HEK293 (cell line): Measurements from ENCODE around the gene L3HYPDH.

Experiments used
- CTCF ChIA-PET: fragments of 350-600 bp; formaldehyde crosslinking; extraction: SDS; loops from one replicate; lab custom pipeline; 2021; ENCODE audit warnings: antibody characterized with exemption; lab: Yijun Ruan, JAX
- POLR2A ChIA-PET: fragments of 300-600 bp; formaldehyde crosslinking; extraction: SDS; loops from one replicate; lab custom pipeline; 2020; ENCODE audit warnings: antibody characterized with exemption, inconsistent platforms; lab: Yijun Ruan, JAX
- H3K27ac ChIP-seq: fragments of 200-500 bp; sonication (Bioruptor generic); 2 replicates; pipeline ENCODE4 v1.5.1; 2014; ENCODE audit warnings: low read depth, low read length, control low read depth, inconsistent platforms; ENCODE audit errors: extremely low read depth
- H3K36me3 ChIP-seq, 2 experiments: fragments of 200-500 bp in 1 of 2; sonication (Bioruptor generic) in 1 of 2; 1 replicate in 1 of 2; 2 replicates in 1 of 2; pipeline ENCODE4 v1.5.1; 2014 to 2017; ENCODE audit warnings: inconsistent platforms in 2 of 2, low read length in 2 of 2; ENCODE audit not compliant: control insufficient read depth in 2 of 2, insufficient read depth in 1 of 2
- H3K4me1 ChIP-seq: fragments of 200-500 bp; sonication (Bioruptor generic); 2 replicates; pipeline ENCODE4 v1.5.1; 2014; ENCODE audit warnings: mild to moderate bottlenecking, low read length, inconsistent platforms; ENCODE audit not compliant: control insufficient read depth, insufficient read depth
- H3K4me3 ChIP-seq: 2 replicates; pipeline ENCODE4 v1.5.1; 2011; ENCODE audit warnings: low read depth, mild to moderate bottlenecking, control low read depth, low read length, moderate library complexity
- H3K9me3 ChIP-seq: fragments of 200-500 bp; sonication (Bioruptor generic); 2 replicates; pipeline ENCODE4 v1.5.1; 2014; ENCODE audit warnings: low read depth, low read length, inconsistent platforms; ENCODE audit not compliant: control insufficient read depth, insufficient read depth
- FEZF1 ChIP-seq: fragments of 450-650 bp; formaldehyde crosslinking; IDR thresholded peaks from 2 replicates; pipeline ENCODE4 v1.5.1; 2016; ENCODE audit warnings: missing biosample characterization, missing genetic modification characterization
- GLIS1 ChIP-seq: fragments of 450-650 bp; formaldehyde crosslinking; IDR thresholded peaks from 2 replicates; pipeline ENCODE4 v1.5.1; 2016; ENCODE audit warnings: missing biosample characterization, missing genetic modification characterization
- IKZF3 ChIP-seq: fragments of 450-650 bp; IDR thresholded peaks from 2 replicates; pipeline ENCODE4 v1.5.0; 2018; ENCODE audit warnings: missing biosample characterization, mild to moderate bottlenecking, missing genetic modification characterization, moderate library complexity
- OSR2 ChIP-seq: fragments of 450-650 bp; formaldehyde crosslinking; IDR thresholded peaks from 2 replicates; pipeline ENCODE4 v1.5.1; 2016; ENCODE audit warnings: missing biosample characterization, missing genetic modification characterization
- SCRT1 ChIP-seq: fragments of 450-650 bp; formaldehyde crosslinking; IDR thresholded peaks from 2 replicates; pipeline ENCODE4 v1.5.1; 2016; ENCODE audit warnings: missing biosample characterization, missing genetic modification characterization, borderline replicate concordance
- ZBTB1 ChIP-seq: fragments of 450-650 bp; formaldehyde crosslinking; IDR thresholded peaks from 2 replicates; pipeline ENCODE4 v1.5.1; 2016; ENCODE audit warnings: missing biosample characterization, missing genetic modification characterization
- ZNF23 ChIP-seq: fragments of 450-650 bp; formaldehyde crosslinking; IDR thresholded peaks from 2 replicates; pipeline ENCODE4 v1.5.1; 2016; ENCODE audit warnings: missing biosample characterization, missing genetic modification characterization, borderline replicate concordance
- ZNF335 ChIP-seq: fragments of 450-650 bp; formaldehyde crosslinking; conservative IDR thresholded peaks from 2 replicates; pipeline ENCODE4 v1.5.1; 2016; ENCODE audit warnings: missing biosample characterization, missing genetic modification characterization
- ZNF341 ChIP-seq: fragments of 450-650 bp; formaldehyde crosslinking; IDR thresholded peaks from 2 replicates; pipeline ENCODE4; 2016; ENCODE audit warnings: low read depth, missing biosample characterization, missing genetic modification characterization
- ZNF366 ChIP-seq: fragments of 450-650 bp; formaldehyde crosslinking; conservative IDR thresholded peaks from 2 replicates; pipeline ENCODE4 v1.5.1; 2016; ENCODE audit warnings: missing biosample characterization, missing genetic modification characterization
- ZNF394 ChIP-seq: fragments of 450-650 bp; formaldehyde crosslinking; IDR thresholded peaks from 2 replicates; pipeline ENCODE4 v1.5.1; 2016; ENCODE audit warnings: missing biosample characterization, missing genetic modification characterization, mild to moderate bottlenecking, moderate library complexity, borderline replicate concordance
- ZNF416 ChIP-seq: fragments of 450-650 bp; formaldehyde crosslinking; IDR thresholded peaks from 2 replicates; pipeline ENCODE4 v1.5.1; 2016; ENCODE audit warnings: missing biosample characterization, missing genetic modification characterization
- ZNF629 ChIP-seq: fragments of 450-650 bp; formaldehyde crosslinking; IDR thresholded peaks from 2 replicates; pipeline ENCODE4 v1.5.1; 2017; ENCODE audit warnings: missing biosample characterization, missing genetic modification characterization
- ZNF664 ChIP-seq: fragments of 450-650 bp; formaldehyde crosslinking; IDR thresholded peaks from 2 replicates; pipeline ENCODE4 v1.5.1; 2016; ENCODE audit warnings: missing biosample characterization, missing genetic modification characterization
- ZNF768 ChIP-seq: fragments of 450-650 bp; formaldehyde crosslinking; IDR thresholded peaks from 2 replicates; pipeline ENCODE4 v1.5.1; 2018; ENCODE audit warnings: missing biosample characterization, mild to moderate bottlenecking, missing genetic modification characterization
- TF ChIP-seq, protein P1 (sequence below): fragments of 450-650 bp; formaldehyde crosslinking; IDR thresholded peaks from 2 replicates; pipeline ENCODE4 v1.5.1; 2016; ENCODE audit warnings: missing biosample characterization, missing genetic modification characterization
- TF ChIP-seq, protein P2 (sequence below): fragments of 450-650 bp; formaldehyde crosslinking; IDR thresholded peaks from 2 replicates; pipeline ENCODE4 v1.5.1; 2016; ENCODE audit warnings: missing biosample characterization, missing genetic modification characterization
- TF ChIP-seq, protein P3 (sequence below): fragments of 450-650 bp; formaldehyde crosslinking; IDR thresholded peaks from 2 replicates; pipeline ENCODE4 v1.5.1; 2017; ENCODE audit warnings: missing biosample characterization, missing genetic modification characterization
- TF ChIP-seq, protein P4 (sequence below): fragments of 450-650 bp; formaldehyde crosslinking; conservative IDR thresholded peaks from 2 replicates; pipeline ENCODE4 v1.5.1; 2016; ENCODE audit warnings: low read depth, missing biosample characterization, missing genetic modification characterization
- TF ChIP-seq, protein P5 (sequence below): fragments of 450-650 bp; formaldehyde crosslinking; IDR thresholded peaks from 2 replicates; pipeline ENCODE4 v1.5.1; 2016; ENCODE audit warnings: missing biosample characterization, missing genetic modification characterization

Gene L3HYPDH

GRCh38 chr14:59483363-59483762 lies 845 bp downstream of the L3HYPDH start:
- no peak for TF ChIP-seq ZNF416 (tag by site-specific recombination)
- no peak for TF ChIP-seq ZBTB1 (tag by site-specific recombination)
- peak; percentile 99 for TF ChIP-seq ZNF341 (tag by site-specific recombination)
- no peak for TF ChIP-seq ZNF394 (tag by site-specific recombination)
- no peak for TF ChIP-seq SCRT1
- 0 out of 2 replicates have a peak, but pooled peaks have one; percentile 24 for TF ChIP-seq IKZF3 (tag by site-specific recombination)
- TF ChIP-seq ZNF629: no peak
- TF ChIP-seq, protein P1, sequence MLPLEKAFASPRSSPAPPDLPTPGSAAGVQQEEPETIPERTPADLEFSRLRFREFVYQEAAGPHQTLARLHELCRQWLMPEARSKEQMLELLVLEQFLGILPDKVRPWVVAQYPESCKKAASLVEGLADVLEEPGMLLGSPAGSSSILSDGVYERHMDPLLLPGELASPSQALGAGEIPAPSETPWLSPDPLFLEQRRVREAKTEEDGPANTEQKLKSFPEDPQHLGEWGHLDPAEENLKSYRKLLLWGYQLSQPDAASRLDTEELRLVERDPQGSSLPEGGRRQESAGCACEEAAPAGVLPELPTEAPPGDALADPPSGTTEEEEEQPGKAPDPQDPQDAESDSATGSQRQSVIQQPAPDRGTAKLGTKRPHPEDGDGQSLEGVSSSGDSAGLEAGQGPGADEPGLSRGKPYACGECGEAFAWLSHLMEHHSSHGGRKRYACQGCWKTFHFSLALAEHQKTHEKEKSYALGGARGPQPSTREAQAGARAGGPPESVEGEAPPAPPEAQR (tag by site-specific recombination): no peak
- TF ChIP-seq, protein P2, sequence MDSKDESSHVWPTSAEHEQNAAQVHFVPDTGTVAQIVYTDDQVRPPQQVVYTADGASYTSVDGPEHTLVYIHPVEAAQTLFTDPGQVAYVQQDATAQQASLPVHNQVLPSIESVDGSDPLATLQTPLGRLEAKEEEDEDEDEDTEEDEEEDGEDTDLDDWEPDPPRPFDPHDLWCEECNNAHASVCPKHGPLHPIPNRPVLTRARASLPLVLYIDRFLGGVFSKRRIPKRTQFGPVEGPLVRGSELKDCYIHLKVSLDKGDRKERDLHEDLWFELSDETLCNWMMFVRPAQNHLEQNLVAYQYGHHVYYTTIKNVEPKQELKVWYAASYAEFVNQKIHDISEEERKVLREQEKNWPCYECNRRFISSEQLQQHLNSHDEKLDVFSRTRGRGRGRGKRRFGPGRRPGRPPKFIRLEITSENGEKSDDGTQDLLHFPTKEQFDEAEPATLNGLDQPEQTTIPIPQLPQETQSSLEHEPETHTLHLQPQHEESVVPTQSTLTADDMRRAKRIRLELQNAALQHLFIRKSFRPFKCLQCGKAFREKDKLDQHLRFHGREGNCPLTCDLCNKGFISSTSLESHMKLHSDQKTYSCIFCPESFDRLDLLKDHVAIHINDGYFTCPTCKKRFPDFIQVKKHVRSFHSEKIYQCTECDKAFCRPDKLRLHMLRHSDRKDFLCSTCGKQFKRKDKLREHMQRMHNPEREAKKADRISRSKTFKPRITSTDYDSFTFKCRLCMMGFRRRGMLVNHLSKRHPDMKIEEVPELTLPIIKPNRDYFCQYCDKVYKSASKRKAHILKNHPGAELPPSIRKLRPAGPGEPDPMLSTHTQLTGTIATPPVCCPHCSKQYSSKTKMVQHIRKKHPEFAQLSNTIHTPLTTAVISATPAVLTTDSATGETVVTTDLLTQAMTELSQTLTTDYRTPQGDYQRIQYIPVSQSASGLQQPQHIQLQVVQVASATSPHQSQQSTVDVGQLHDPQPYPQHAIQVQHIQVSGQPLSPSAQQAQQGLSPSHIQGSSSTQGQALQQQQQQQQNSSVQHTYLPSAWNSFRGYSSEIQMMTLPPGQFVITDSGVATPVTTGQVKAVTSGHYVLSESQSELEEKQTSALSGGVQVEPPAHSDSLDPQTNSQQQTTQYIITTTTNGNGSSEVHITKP (tag by site-specific recombination): peak; percentile 50; the same call in 1 of the 2 replicates
- TF ChIP-seq, all 188 proteins: peak for 3
- H3K4me3 ChIP-seq: peak overlapping the region; percentile 84
- peak overlapping the region; percentile 84; the same call in 1 of the 2 replicates for H3K27ac ChIP-seq
- POLR2A ChIA-PET: interaction anchor here (1.1 to 2.4 kb wide), 5 partner anchors 14 to 295 kb away, joined by 3 to 18 read pairs (median 4); partner anchors contain the start of genes DAAM1 and GPR135
- 0 out of 2 replicates have a peak, but pooled peaks cover 3% of the 10 kb centered on the region for H3K4me1 ChIP-seq
- CTCF ChIA-PET: interaction anchor here (1.0 to 1.9 kb wide), 5 partner anchors 20 to 702 kb away, joined by 3 to 7 read pairs (median 3); no protein-coding TSS in a partner anchor
- peaks cover 13 to 28% of the 10 kb centered on the region in 2 experiments for H3K36me3 ChIP-seq
- no peaks in the 10 kb centered on the region for H3K9me3 ChIP-seq

DNA sequence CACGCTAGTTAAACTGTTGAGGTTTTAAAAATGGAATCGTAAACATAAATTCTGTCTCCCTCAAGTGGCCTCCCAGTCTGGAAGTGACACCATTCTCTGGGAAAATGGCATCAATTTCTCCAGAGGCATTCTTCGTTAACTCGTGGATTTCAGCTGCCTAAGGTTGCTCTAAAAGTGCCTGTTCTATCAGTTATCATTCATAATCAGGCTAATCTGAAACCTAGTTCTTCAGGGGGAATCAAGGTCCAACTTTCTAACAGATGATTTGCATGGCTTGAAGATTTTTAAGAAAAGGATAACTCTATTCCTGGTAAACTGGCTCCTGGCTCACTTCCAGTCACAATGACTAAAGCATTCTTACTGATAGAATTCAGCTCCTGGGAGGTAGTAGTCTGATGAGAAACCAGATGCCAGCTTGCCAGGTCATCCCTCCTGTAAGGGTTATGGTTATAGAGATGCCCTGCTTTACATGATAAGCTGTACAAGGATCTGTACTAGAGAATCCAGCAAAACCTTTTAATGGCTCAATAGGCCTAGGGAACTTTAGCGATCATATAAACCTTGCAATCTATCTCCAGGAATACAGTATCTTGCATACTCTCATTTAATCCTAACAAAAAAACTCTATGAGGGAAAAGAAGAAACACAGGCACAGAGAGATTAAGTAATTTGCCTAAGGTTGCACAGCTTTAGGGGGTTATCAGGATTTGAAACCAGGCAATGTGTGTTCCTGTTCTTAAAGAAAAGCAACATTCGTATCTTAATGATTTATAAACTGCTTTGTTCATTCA lies 1.5 kb downstream of the L3HYPDH start:
- Histone ChIP-seq H3K9me3 (no peaks in the 10 kb centered on the region), H3K4me1 (0 out of 2 replicates have a peak, but pooled peaks cover 3% of the 10 kb centered on the region), H3K36me3 (peaks cover 14 to 27% of the 10 kb centered on the region in 2 experiments), H3K27ac (no peak overlapping the region), H3K4me3 (peak overlapping the region; percentile 84)
- ChIA-PET POLR2A (interaction anchor here (1.3 to 2.4 kb wide), 2 partner anchors 18 to 25 kb away, joined by 3 to 18 read pairs; partner anchors contain the start of gene GPR135), CTCF (interaction anchor here (1.0 to 1.1 kb wide), 3 partner anchors 293 to 702 kb away, joined by 3 to 4 read pairs (median 3); no protein-coding TSS in a partner anchor)
- TF ChIP-seq ZNF335 (tag by site-specific recombination): peak; percentile 71
- peak; percentile 63 for TF ChIP-seq GLIS1 (tag by site-specific recombination)
- TF ChIP-seq ZNF23: no peak
- TF ChIP-seq ZNF664 (tag by site-specific recombination): peak; percentile 61; the same call in 1 of the 2 replicates
- TF ChIP-seq, protein P3, sequence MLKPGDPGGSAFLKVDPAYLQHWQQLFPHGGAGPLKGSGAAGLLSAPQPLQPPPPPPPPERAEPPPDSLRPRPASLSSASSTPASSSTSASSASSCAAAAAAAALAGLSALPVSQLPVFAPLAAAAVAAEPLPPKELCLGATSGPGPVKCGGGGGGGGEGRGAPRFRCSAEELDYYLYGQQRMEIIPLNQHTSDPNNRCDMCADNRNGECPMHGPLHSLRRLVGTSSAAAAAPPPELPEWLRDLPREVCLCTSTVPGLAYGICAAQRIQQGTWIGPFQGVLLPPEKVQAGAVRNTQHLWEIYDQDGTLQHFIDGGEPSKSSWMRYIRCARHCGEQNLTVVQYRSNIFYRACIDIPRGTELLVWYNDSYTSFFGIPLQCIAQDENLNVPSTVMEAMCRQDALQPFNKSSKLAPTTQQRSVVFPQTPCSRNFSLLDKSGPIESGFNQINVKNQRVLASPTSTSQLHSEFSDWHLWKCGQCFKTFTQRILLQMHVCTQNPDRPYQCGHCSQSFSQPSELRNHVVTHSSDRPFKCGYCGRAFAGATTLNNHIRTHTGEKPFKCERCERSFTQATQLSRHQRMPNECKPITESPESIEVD (tag by site-specific recombination): peak; percentile 50; the same call in 1 of the 2 replicates
- TF ChIP-seq ZNF768 (tag by site-specific recombination): 0 out of 2 replicates have a peak, but pooled peaks have one; percentile 28
- TF ChIP-seq, protein P4, sequence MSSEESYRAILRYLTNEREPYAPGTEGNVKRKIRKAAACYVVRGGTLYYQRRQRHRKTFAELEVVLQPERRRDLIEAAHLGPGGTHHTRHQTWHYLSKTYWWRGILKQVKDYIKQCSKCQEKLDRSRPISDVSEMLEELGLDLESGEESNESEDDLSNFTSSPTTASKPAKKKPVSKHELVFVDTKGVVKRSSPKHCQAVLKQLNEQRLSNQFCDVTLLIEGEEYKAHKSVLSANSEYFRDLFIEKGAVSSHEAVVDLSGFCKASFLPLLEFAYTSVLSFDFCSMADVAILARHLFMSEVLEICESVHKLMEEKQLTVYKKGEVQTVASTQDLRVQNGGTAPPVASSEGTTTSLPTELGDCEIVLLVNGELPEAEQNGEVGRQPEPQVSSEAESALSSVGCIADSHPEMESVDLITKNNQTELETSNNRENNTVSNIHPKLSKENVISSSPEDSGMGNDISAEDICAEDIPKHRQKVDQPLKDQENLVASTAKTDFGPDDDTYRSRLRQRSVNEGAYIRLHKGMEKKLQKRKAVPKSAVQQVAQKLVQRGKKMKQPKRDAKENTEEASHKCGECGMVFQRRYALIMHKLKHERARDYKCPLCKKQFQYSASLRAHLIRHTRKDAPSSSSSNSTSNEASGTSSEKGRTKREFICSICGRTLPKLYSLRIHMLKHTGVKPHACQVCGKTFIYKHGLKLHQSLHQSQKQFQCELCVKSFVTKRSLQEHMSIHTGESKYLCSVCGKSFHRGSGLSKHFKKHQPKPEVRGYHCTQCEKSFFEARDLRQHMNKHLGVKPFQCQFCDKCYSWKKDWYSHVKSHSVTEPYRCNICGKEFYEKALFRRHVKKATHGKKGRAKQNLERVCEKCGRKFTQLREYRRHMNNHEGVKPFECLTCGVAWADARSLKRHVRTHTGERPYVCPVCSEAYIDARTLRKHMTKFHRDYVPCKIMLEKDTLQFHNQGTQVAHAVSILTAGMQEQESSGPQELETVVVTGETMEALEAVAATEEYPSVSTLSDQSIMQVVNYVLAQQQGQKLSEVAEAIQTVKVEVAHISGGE (tag by site-specific recombination): no peak
- TF ChIP-seq OSR2 (tag by site-specific recombination): peak; percentile 79; the same call in 1 of the 2 replicates
- 0 out of 2 replicates have a peak, but pooled peaks have one; percentile 17 for TF ChIP-seq ZNF366 (tag by site-specific recombination)
- 0 out of 2 replicates have a peak, but pooled peaks have one; percentile 20 for TF ChIP-seq FEZF1 (tag by site-specific recombination)
- TF ChIP-seq, protein P5, sequence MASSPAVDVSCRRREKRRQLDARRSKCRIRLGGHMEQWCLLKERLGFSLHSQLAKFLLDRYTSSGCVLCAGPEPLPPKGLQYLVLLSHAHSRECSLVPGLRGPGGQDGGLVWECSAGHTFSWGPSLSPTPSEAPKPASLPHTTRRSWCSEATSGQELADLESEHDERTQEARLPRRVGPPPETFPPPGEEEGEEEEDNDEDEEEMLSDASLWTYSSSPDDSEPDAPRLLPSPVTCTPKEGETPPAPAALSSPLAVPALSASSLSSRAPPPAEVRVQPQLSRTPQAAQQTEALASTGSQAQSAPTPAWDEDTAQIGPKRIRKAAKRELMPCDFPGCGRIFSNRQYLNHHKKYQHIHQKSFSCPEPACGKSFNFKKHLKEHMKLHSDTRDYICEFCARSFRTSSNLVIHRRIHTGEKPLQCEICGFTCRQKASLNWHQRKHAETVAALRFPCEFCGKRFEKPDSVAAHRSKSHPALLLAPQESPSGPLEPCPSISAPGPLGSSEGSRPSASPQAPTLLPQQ (tag by site-specific recombination): 0 out of 2 replicates have a peak, but pooled peaks have one; percentile 12
